ENCODE results near the gene NUCB1. TPM values are rescaled to one million over a fixed set of nuclear protein-coding genes. Genes with fewer than 3 reads are reported as not detected.

NUCB1 gene
- total RNA-seq, 4 donors from 2014 or later: 98.5 to 211 (median 173) TPM

GRCh38 chr19:48935864-48936263 is 35.8 kb downstream of the NUCB1 start:
- H3K4me3 ChIP-seq: no peak overlapping the region
- H3K9me3 ChIP-seq: no peaks in the 10 kb centered on the region
- H3K4me1 ChIP-seq: no peaks in the 10 kb centered on the region
- H3K36me3 ChIP-seq: no peaks in the 10 kb centered on the region
- TF ChIP-seq POLR2A (IDR thresholded peaks at IDR 0.05) (no peak), CTCF (IDR thresholded peaks at IDR 0.05) (no peak)
- no peak overlapping the region for H3K27ac ChIP-seq
- intact Hi-C loops (cut with DNase I; ENCODE audit: low total_unique reads): no loop called here
- no peak for DNase-seq
- no peaks in the 10 kb centered on the region for H3K27me3 ChIP-seq

GRCh38 chr19:48938256-48938655 is 38.1 kb downstream of the NUCB1 start:
- Histone ChIP-seq H3K4me1 (no peaks in the 10 kb centered on the region), H3K27me3 (no peaks in the 10 kb centered on the region), H3K9me3 (no peaks in the 10 kb centered on the region), H3K4me3 (no peak overlapping the region), H3K27ac (no peak overlapping the region), H3K36me3 (no peaks in the 10 kb centered on the region)
- intact Hi-C loops (cut with DNase I; ENCODE audit: low total_unique reads): no loop called here
- DNase-seq: no peak
- TF ChIP-seq POLR2A (IDR thresholded peaks at IDR 0.05) (no peak), CTCF (IDR thresholded peaks at IDR 0.05) (no peak)

GRCh38 chr19:48940902-48941301 is 40.8 kb downstream of the NUCB1 start:
- no peak for DNase-seq
- Histone ChIP-seq H3K36me3 (no peaks in the 10 kb centered on the region), H3K9me3 (no peaks in the 10 kb centered on the region), H3K27me3 (no peaks in the 10 kb centered on the region), H3K4me1 (no peaks in the 10 kb centered on the region), H3K4me3 (no peak overlapping the region), H3K27ac (no peak overlapping the region)
- no peak for TF ChIP-seq CTCF (IDR thresholded peaks at IDR 0.05)
- no peak for TF ChIP-seq POLR2A (IDR thresholded peaks at IDR 0.05)
- intact Hi-C loops (cut with DNase I; ENCODE audit: low total_unique reads): no loop called here

- no peak for DNase-seq
- intact Hi-C loops (cut with DNase I; ENCODE audit: low total_unique reads): no loop called here
- Histone ChIP-seq H3K27ac (no peak overlapping the region), H3K27me3 (no peaks in the 10 kb centered on the region), H3K36me3 (no peaks in the 10 kb centered on the region), H3K4me3 (no peak overlapping the region), H3K9me3 (no peaks in the 10 kb centered on the region), H3K4me1 (no peaks in the 10 kb centered on the region)
- TF ChIP-seq POLR2A (IDR thresholded peaks at IDR 0.05): no peak
- TF ChIP-seq CTCF (IDR thresholded peaks at IDR 0.05): no peak
Observed at GRCh38 chr19:48943081-48943480, 43.0 kb downstream of the NUCB1 start.

GRCh38 chr19:48945415-48945814 is 45.3 kb downstream of the NUCB1 start:
- H3K36me3 ChIP-seq: no peaks in the 10 kb centered on the region
- no peaks in the 10 kb centered on the region for H3K9me3 ChIP-seq
- no peak for DNase-seq
- TF ChIP-seq POLR2A (IDR thresholded peaks at IDR 0.05): no peak
- no peaks in the 10 kb centered on the region for H3K27me3 ChIP-seq
- intact Hi-C loops (cut with DNase I; ENCODE audit: low total_unique reads): no loop called here
- no peak overlapping the region for H3K4me3 ChIP-seq
- H3K27ac ChIP-seq: no peak overlapping the region
- no peaks in the 10 kb centered on the region for H3K4me1 ChIP-seq

GRCh38 chr19:48945817-48946216 is 45.7 kb downstream of the NUCB1 start:
- Histone ChIP-seq H3K9me3 (no peaks in the 10 kb centered on the region), H3K27me3 (no peaks in the 10 kb centered on the region), H3K36me3 (no peaks in the 10 kb centered on the region), H3K4me3 (no peak overlapping the region), H3K4me1 (no peaks in the 10 kb centered on the region), H3K27ac (no peak overlapping the region)
- intact Hi-C loops (cut with DNase I; ENCODE audit: low total_unique reads): no loop called here
- DNase-seq: no peak
- TF ChIP-seq CTCF (IDR thresholded peaks at IDR 0.05): no peak
- no peak for TF ChIP-seq POLR2A (IDR thresholded peaks at IDR 0.05)

Data from uterus (tissue), 4 donors.